ENCODE results near the gene HIPK1. TPM values are rescaled to one million over a fixed set of nuclear protein-coding genes. Genes with fewer than 3 reads are reported as not detected.
"Not testable (repeated sequence)": the region's sequence is repeated elsewhere in the genome, so short reads cannot be mapped to it uniquely, and the experiment has no call there.

HIPK1 gene
- total RNA-seq, 2 donors from 2014 or later, result 68.9 to 78.9 TPM

- intact Hi-C loops (cut with DNase I), result no loop called here
- DNase-seq (ENCODE audit: low spot score), result no peak
Measured at GRCh38 chr1:113938192-113938591, 9.1 kb downstream of the HIPK1 start.

GRCh38 chr1:113940365-113941244 is 11.5 kb downstream of the HIPK1 start:
- no peak for DNase-seq (ENCODE audit: low spot score)
- intact Hi-C loops (cut with DNase I), result no loop called here

DNA sequence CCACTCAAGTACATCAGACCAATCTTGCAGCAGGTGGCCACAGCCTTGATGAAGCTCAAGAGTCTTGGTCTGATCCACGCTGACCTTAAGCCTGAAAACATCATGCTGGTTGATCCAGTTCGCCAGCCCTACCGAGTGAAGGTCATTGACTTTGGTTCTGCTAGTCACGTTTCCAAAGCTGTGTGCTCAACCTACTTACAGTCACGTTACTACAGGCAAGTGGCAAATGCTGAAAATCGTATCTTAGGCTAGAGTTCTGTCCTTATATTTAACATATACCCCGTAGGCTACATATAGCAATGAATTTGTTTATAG is 12.1 kb downstream of the HIPK1 start:
- intact Hi-C loops (cut with DNase I), result no loop called here
- DNase-seq (ENCODE audit: low spot score), result no peak

DNA sequence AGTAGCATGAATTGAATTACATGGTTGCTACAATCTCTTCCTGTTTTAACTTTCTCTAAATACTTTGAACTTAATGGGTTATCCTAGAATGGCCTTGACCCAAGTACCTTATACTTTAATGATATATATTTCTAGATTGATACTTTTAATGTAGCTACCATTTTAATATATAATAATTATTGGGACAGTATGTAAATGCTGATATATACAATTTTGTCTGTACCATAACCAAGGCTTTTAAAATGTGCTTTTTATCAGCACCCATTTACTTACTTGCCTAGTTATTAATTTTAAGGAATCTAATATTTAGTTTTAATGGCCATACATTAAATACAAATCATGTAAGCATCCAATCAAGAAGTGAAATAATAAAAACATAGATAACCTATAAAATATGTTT is 13.4 kb downstream of the HIPK1 start:
- intact Hi-C loops (cut with DNase I), result no loop called here
- no peak for DNase-seq (ENCODE audit: low spot score)

DNA sequence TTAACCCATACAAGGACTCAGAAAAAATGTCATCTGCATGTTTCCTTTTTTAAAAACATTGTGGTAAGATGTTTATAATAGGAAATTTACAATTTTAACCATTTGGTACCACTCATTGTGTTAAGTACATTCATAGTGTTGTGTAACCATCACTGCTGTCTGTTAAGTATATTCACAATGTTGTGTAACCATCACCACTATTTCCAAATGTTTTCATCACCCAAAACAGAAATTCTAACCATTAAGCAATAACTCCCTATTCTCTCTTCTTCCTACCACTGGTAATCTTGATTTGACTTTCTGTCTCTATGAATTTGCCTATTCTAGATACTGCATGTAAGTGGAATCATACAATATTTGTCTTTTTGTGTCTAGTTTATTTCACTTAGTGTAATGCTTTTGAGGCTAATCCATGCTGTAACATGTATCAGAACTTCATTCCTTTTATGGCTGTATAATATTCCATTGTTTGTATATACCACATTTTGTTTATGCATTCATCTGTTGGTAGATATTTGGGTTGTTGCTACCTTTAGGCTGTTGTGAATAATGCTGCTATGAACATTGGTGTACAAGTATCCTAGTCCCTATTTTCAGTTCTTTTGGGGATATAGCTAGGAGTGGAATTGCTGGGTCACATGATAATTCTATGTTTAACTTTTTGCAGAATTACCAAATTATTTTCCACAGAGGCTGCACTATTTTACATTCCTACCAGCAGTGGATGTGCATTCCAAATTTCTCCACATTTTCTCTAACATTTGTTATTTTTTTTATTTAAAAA is 14.1 kb downstream of the HIPK1 start:
- no peak for DNase-seq (ENCODE audit: low spot score)
- intact Hi-C loops (cut with DNase I), result no loop called here

GRCh38 chr1:113945329-113945728 is 16.2 kb downstream of the HIPK1 start:
- DNase-seq (ENCODE audit: low spot score), result no peak
- intact Hi-C loops (cut with DNase I), result no loop called here

DNA sequence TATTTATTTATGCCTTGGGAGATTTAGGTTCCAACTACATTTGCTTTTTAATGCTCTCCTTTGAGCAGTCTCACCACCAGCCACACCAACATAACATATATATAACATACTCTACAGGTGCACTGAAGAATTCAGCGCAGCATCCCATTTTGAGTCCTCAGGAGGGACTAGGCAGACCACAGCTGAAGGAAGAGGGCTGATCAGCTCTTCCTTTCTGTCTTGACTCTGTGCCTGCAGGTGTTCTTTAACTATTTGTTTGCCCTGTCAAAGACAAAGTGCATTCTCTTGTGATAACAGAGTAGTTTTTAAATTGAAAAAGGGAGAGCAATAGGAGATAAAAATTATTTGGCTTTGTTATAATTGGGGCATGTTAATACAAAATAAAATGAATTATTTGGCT is 17.0 kb downstream of the HIPK1 start:
- no peak for DNase-seq (ENCODE audit: low spot score)
- intact Hi-C loops (cut with DNase I), result no loop called here

GRCh38 chr1:113946678-113947387 is 17.7 kb downstream of the HIPK1 start:
- intact Hi-C loops (cut with DNase I), result no loop called here
- no peak for DNase-seq (ENCODE audit: low spot score)

GRCh38 chr1:113947388-113948107 is 18.4 kb downstream of the HIPK1 start:
- intact Hi-C loops (cut with DNase I), result no loop called here
- no peak for DNase-seq (ENCODE audit: low spot score)

- intact Hi-C loops (cut with DNase I); DNase-seq (ENCODE audit: low spot score): not testable (repeated sequence)
Measured at GRCh38 chr1:113948151-113948550, 19.0 kb downstream of the HIPK1 start.

DNA sequence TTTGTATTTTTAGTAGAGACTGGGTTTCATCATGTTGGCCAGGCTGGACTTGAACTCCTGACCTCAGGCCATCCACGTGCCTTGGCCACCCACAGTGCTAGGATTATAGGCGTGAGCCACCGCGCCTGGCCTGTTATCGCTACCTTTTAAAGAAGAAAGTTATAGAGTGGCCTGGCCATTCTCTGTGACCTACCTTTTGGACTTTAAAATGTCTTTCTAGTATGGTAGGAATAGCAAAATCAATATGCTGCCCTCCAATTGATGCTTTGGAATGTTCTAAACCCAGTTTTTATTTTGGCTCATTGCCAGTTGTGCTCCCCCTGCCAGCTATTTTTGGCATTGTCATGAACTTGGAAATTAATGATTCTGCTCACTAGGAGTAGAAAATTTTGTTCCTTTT is 19.9 kb downstream of the HIPK1 start:
- DNase-seq (ENCODE audit: low spot score), result no peak
- intact Hi-C loops (cut with DNase I), result no loop called here

- no peak for DNase-seq (ENCODE audit: low spot score)
- intact Hi-C loops (cut with DNase I), result no loop called here
Measured at GRCh38 chr1:113950908-113951307, 21.8 kb downstream of the HIPK1 start.

GRCh38 chr1:113951719-113952118 is 22.6 kb downstream of the HIPK1 start:
- DNase-seq (ENCODE audit: low spot score), result no peak
- intact Hi-C loops (cut with DNase I), result no loop called here

- intact Hi-C loops (cut with DNase I), result no loop called here
- DNase-seq (ENCODE audit: low spot score), result no peak
Measured at GRCh38 chr1:113957984-113958383, 28.9 kb downstream of the HIPK1 start.

- intact Hi-C loops (cut with DNase I), result no loop called here
- no peak for DNase-seq (ENCODE audit: low spot score)
Measured at GRCh38 chr1:113958691-113959090, 29.6 kb downstream of the HIPK1 start.

GRCh38 chr1:113963281-113963906 is 34.3 kb downstream of the HIPK1 start:
- no peak for DNase-seq (ENCODE audit: low spot score)

DNA sequence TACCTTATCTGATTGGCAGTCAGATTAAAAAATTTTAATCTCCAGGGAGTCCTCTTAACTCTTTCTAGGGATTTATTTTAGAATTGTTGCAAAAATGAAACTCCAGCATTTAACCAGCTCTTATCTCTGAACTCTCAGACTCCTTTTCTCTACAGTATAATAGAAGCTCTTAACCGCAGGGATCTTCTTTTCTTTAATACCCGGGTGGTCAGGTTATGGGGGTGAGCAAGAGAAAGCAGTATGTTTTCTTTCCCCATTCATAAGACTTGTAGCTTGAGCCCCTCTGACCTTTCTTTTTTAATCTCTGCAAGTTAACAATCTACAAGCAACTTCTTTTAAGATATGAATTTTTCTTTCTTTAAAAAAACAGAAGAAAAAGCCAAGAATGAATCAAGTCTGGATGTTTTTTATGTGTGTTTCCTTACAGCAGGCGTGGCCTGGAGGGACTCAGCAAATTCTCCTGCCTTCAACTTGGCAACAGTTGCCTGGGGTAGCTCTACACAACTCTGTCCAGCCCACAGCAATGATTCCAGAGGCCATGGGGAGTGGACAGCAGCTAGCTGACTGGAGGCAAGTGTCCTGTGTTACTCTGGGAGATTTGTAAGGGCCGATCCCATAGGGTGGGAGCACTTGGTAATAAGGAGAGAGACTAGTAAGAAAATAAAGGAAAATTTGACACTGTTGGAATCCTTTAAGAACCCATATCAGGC is 36.7 kb downstream of the HIPK1 start:
- no peak for DNase-seq (ENCODE audit: low spot score)
- intact Hi-C loops (cut with DNase I), result no loop called here

More at GRCh38 chr1:113963281-113963906, 34.3 kb downstream of the HIPK1 start:
- intact Hi-C loops (cut with DNase I), result no loop called here

GRCh38 chr1:113972954-113973353 is 43.8 kb downstream of the HIPK1 start:
- intact Hi-C loops (cut with DNase I), result loop anchor here in 1 of 2 donors (10.0 kb wide), 1 partner anchor 158 kb away; the partner anchor contains the start of gene RSBN1
- DNase-seq (ENCODE audit: low spot score), result no peak
